Activated CD4-positive, alpha-beta T cell treated with anti-CD3 and anti-CD28 coated beads for 4 hours (primary cell): ENCODE measurements around the gene JDP2.

Experiments used
- DNase-seq, 2 donors: peaks; one replicate each; pipeline ENCODE4 v3.0.0-alpha.2; 2020

The JDP2 gene

GRCh38 chr14:75520852-75521251 is 93.0 kb downstream of the JDP2 start:
- no peak for DNase-seq

GRCh38 chr14:75521415-75522199 is 93.8 kb downstream of the JDP2 start:
- DNase-seq: no peak

- DNase-seq: peak; percentile 81
These were observed 94.6 kb downstream of the JDP2 start, which contains the start of gene BATF for GRCh38 chr14:75522224-75522982. Gene BATF, plus strand, starts transcription at chr14:75522469. Its CDS starts 214 bp downstream, at chr14:75522683.

GRCh38 chr14:75522983-75523318 is 95.1 kb downstream of the JDP2 start:
- DNase-seq: no peak
